ENCODE data around the gene FRMPD1.

The FRMPD1 gene

DNA sequence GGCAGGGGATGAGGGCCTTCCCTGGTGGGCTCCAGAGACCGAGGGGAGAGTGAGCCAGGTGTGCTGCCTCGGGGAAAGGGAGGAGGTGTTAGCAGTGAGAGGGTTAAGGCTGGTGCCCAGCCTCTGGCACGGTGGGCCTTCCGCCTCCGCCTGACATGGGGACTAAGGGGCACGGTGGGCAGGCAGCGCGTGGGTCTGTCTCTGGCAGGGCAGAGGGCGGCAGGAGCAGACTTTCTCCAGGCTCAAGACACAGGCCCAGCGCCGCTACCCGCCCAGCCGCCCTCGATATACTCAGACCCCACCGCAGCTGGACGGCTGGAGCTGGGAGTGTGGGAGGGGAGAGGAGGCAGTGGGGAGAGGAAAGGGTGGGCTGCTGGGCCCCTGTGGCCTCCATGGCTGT lies 14.9 kb upstream of the FRMPD1 start:
- no peak for DNase-seq (ENCODE audit: low spot score)

DNA sequence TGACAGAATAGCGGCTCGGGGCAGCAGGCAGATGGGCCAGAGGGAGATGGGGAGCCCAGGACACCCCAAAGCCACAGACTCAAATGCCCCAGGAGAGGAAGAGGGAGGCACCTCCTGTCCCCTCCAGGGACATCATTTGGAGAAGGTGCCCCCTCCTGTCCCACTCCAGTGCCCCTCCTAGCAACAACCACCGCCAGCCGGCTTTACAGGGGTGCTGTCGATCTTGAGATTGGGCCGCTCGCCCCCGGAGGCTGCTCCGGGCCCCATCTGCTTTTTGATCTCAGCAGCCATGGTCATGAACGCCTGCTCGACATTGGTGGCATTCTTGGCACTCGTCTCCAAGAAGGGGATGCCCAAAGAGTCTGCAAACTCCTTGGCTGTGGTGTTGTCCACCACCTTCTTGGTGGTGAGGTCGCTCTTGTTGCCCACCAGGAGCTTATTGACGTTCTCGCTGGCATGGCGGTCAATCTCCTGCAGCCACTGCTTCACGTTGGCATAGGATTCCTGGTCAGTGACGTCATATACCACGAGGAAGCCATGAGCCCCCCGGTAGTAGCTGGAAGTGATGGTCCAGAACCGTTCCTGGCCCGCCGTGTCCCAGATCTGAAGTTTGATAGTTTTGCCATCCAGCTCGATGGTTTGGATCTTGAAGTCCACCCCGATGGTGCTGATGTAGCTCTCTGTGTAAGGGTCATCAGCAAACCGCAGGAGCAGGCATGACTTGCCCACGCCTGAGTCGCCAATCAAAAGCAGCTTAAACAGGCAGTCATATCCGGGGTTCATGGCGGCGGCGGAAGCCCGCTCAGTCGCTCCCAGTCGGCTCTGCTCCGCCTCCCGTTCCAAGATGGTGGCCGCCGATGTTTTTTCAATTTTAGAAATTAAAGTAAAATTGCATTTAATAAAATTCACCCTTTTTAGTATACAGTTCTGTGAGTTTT lies 14.0 kb upstream of the FRMPD1 start:
- no peak for DNase-seq (ENCODE audit: low spot score)

DNA sequence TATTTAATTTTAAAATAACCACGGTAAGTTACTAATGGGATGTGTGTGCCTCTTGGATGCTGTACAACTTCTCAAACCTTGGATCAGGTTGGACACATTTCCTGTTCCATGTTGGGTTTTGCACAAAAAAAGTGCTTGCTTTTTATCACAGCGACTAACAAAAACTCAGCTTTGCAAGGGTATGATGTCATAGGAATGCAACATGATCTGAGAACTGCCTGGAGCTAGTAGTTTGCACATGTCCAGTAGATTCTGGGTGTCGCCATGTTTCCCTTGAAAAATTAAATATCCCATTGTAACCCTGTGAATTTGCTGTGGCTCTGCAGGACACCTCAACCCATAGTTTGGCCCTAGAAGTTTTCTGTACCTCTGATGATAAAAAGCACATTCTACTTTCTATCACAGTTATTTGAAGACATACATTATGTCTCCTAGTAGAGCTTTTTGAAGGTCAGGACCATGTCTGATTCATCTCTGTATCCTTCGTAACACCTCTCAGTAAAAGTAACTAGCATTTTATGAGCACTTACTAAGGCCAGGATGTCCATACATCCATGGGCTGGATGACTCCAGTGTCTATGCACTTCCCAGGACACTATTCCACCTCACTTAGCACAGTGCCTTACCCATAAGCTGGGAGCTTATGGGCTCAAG lies 11.5 kb upstream of the FRMPD1 start:
- no peak for DNase-seq (ENCODE audit: low spot score)

DNA sequence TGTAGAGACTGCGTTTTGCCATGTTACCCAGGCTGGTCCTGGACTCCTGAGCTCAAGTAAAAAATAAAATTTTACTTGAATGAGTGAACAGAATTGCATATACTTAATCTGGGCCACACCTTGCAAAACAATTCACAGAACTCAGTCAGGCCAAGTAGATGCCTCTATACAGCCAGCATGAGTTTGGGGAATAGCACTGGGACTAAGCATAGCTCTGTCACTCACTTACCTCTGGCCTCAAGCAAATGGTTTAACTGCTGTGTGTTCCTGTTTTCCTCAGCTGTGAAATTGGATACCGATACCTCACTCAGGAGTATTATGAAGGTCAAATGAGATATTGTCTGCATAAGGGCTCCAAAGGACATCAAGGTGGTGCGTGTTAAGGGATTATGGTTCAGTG lies 10.9 kb upstream of the FRMPD1 start:
- DNase-seq (ENCODE audit: low spot score): no peak

DNA sequence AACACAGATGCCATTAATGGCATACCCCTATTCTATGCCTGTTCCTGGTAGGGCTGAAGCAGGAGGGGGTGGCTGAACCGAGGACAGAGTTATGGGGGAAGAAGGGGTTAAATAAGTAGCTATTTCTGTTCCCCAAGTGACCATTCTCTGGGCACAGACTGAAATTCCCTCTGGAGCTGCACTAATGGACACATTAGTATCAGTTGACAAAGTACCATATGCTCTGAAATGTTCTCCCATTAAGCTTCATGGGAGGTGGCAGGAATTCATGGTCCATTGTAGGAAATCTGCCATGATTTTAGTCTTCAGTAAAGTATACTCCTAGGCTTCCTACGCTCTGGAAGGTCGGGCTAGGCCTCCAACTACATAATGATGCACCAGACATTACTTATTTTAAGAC lies 10.5 kb upstream of the FRMPD1 start:
- no peak for DNase-seq (ENCODE audit: low spot score)

DNA sequence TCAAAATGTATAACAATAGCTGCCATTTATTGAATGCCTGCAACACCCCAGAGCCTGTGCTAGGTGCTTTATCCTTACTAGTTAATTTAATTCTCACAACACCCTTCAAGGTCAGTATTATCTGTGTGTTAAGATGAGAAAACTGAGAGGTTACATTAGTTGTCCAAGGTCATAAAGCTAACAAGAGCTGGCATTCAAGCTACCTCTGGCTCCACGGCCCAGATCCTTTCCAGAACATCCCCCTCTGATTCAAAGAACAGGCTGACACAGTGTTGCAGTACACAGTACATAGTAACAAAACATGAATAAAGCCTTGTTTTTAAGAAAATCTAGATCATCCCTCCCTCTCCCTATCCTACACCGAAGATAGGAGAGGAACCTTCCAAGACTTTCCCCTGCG lies 9.4 kb upstream of the FRMPD1 start:
- no peak for DNase-seq (ENCODE audit: low spot score)

DNA sequence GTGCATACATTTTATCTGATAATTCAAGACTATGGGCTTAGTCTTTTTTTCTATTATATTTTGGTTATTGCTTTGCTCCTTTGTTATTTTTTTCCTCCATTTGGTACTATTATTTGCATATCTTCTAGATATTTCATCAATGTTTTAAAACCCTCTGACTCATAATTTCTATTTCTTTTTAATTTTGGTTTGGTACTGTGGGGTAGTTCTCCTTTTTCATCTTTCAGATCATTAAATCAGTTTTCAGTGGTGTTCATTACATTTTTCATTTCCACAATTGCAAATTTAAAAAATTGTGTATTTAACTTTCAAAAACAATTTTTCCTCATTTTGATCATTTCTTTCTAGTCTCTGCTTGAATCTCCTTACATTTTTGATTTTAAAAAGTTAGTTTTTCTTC lies 7.5 kb upstream of the FRMPD1 start:
- DNase-seq (ENCODE audit: low spot score): no peak

DNA sequence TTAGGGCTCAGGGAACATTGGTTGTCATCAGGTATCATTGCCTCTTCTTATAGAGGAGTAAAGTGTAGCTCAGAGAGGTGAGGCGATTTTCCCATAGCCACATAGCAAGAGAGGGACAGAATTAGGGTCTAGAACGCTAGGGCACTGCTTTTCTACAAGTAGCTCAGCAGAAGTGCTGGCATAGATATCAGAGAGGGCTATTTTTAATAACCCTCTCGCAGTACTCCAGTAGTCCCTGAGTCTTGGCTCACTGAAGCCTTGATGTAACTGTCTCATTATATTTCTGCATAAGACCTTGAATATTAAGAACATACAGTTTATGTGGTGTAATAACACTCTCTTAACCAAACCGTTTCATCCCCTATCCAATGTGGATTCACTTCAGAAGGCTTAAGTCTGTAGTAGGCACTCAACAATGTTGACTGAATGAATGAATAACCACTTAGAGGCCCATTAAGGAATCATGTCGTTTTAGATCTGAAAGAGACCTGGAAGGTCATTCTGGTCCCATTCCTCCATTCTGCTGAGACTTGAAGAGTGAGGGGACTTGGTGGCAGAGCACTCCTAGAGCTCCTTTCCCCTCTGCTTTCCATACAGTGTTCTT lies 4.7 kb upstream of the FRMPD1 start:
- no peak for DNase-seq (ENCODE audit: low spot score)

DNA sequence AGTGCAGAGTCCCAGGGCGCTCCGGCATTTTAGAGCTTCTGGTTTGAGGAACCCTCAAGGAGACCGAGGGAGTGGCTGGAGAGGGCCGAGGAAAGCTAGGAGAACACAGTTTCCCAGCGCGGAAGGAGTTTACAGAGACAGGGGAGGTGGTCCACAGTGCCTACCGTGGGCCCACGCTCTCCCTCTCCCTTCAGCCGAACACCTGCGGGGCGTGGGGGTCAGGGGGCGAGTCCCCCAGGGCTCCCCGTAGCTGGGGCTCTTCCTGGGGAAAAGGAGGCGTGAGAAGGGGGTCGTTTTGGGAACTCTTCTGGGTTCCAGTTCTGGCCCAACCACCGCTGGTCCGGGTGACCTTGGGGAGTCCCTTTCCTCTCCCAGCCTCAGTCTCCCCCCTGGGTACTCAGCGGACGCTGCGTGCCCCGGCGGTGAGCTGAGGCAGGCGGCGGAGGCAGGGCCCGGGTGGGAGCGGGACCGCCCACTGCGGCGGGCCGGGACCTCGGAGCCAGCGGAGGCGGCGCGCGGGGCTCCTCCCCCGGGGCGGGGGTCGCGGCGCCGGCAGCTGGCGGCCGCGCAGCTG lies 368 bp upstream of the FRMPD1 start:
- no peak for DNase-seq (ENCODE audit: low spot score)

DNA sequence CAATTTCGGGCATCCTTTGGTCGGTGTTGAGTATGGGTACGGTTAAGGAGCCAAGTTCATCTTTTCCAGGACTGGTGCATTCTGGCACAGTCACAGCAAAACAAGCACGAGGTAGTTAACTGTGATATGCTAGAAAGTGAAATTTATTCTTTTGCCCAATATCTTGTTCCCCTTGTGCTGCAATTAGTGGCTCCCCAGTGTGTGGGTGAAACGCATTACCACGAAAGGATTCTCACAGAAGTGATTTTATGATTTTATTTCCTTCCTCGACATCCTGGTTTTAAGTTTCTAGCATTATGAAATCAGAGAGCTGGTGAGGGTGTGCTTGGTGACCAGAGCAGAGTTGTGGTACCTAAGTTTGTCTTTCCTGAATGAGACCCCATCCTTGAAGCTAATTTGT lies 1.5 kb downstream of the FRMPD1 start:
- no peak for DNase-seq (ENCODE audit: low spot score)

DNA sequence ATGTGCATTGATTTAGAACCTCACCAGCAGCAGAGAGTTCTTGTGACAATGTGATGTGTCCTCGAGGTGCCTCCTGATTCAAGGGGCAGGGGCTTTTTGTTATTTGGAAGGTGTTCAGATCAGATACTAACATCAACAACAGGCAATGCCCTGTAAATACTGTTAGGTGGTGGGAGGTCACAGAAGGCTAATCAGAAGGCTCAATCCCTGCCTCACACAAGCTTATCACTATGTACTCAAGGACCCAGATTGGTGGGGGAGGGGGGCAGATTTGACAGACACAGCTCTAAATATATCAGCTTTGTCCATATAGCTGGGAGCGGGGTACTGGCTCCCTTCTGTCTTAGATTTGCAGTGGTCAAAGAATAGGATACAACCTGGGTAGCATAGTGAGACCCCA lies 2.6 kb downstream of the FRMPD1 start:
- DNase-seq (ENCODE audit: low spot score): no peak

DNA sequence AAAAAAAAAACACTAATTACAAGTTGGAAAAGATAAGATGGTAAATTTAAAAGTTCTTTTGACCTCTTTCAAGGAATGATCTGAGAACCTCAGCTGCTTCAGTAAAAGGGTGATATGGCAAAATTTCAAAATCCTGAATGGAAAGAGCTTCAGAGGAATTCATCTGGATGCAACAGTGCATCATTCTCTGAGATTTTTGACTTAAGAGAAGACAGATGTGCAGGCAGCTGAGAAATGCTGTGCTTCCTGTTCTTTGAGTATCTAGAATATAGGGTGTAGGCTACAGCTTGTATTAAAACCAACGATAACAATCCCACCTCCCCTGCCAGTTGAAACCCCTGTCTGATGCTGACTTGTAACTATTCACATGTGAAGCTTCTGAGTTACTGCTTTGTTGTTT lies 6.2 kb downstream of the FRMPD1 start:
- DNase-seq (ENCODE audit: low spot score): no peak

DNA sequence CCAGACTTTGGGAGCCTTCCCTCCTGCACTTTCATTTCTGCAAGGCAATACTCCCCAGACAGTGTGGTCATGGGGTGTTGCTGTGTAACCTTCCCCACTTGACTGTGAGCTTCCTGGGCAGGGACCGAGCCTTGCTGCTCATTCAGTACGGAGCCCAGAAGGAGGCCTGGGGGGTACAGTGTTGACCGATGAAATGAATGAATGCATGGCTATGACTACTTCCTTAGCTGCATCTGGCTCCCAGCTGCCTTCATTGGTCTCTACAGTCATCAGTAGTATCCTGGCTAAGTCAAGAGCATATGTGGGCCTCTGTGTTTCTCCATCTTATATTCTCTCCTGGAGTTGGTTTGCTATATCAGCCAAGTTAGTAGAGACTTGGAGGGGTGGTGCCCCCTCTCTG lies 9.9 kb downstream of the FRMPD1 start:
- no peak for DNase-seq (ENCODE audit: low spot score)

DNA sequence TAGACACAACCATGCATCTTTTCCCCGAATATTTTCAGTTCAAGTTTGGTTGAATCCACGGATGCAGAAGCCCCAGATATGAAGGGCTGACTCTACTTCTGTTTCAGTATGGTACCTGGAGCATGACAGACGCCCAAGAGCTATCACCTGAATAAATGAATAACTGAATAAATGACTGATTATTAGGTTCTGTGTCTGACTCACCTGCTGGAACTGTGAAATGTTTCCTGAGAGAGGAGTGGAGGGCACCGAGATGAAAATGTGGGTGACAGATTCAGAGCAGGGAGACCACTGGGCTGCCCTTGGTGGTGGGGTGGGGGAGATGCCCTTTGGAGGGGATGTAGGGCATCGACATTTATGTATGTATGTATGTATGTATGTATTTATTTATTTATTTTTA lies 13.2 kb downstream of the FRMPD1 start:
- DNase-seq (ENCODE audit: low spot score): no peak

DNA sequence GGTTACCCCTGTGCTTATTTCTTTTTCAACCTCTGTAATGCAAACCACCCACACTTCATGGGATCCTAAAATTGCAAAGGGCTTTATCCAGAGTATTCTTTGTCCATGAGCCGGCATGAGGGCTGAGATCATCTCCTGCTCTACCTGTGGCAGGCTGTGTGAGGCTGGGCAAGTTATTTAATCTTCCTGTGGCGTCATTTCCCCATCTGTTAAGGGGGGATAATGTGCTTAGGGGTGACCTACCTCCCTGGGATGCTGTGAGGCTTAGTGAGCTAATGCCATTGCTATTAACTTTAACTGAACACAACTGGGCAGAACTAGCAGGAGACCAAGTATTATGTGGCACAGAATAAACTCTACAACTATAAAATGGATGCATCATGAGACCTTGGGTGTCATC lies 17.0 kb downstream of the FRMPD1 start:
- DNase-seq (ENCODE audit: low spot score): no peak

DNA sequence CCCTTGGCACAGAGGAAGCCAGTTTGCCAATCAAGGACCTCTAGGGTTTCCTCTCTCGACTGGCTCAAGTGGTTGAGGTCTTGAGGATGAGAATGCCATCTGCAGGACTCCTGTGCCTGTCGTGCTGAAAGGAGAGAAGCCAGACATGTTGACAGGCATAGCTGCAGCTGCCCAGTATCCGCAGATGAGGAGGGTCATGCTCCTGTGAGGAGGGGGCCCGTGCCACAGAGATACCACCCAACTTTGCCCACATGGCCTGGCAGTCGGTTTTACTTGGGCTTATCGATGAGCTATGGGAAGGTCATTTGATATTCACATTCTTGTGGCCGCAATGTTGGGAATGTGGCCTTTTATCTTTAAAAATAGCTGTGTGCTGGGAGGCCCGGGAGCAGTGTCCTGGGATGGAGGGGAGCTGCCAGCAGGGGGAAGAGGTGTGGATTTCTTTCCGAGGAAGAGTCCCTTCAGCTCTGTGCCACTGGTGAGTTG lies 17.4 kb downstream of the FRMPD1 start:
- DNase-seq (ENCODE audit: low spot score): no peak

DNA sequence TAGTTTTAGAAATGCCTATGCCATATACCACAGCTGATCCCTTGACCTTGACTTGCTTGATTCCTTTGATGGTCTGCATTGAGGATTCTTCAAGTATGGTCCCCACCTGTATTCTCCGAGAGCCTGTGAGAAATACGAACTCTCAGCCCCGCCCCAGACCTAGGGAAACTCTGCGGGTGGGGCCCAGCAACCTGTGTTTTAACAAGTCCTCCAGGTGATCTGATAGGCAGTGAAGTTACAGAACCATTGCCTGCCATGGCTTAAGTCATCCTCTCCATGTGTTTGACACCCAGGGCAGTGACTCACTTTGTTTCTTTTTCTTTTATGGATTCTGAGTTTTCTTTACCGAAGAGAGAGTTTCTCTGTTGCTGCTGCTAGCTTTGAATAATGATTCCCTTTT lies 18.5 kb downstream of the FRMPD1 start:
- DNase-seq (ENCODE audit: low spot score): no peak

DNA sequence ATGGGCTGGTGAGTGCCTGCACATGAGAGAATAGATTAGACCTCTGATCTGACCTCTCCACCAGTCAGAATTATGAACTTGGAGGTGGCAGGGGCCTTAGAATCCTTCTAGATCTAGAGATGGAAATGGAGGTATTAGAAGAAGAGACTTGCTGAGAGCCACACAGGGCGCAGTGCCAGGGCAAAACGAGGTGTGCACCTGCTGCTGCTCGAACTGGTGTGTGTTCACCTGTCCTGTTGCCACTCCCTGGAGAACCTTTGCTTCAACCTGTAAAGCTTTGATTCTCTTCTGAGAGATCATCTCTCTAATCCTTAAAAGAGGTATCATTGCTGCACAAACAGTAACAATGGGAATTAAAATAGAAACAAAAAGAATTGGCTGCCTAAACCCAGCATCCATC lies 24.9 kb downstream of the FRMPD1 start:
- DNase-seq (ENCODE audit: low spot score): no peak

DNA sequence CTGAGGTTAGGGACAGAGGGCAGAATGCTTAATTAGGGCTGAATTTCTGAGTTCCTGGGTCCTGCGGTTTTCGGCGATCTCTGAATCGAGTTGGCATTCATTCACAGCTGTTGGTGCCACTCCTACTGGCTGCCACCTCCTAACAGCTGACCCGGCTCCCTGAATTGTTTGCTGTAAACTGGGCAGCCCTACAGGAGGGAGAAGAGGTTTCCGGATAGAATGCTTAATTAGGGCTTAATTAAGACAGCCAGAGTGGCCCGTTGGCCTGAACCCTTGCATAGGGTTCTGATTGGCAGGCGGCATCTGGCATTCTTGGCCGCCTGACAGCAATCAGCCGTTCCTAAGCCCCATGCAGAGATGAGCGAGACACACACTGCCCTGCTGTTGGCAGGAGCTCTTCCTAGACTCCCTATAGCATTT lies 25.7 kb downstream of the FRMPD1 start:
- DNase-seq (ENCODE audit: low spot score): no peak

DNA sequence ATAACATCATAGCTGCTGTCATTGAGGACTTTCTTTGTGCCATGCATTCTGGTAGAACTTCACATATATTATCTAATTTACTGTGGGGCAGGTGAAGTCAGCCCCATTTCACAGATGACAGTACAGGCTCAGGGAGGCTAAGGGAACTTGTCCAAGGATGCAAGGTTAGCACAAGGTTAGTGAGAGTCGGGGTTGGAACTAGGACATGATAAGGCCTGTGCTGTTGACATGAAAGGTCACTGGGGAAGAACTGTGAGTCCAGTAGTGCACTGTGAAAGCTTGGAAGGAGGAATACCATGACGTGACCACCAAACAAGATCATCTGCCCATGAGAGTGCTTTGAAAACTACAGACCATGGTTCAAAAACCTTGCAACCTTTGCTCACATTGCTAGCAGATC lies 26.7 kb downstream of the FRMPD1 start:
- no peak for DNase-seq (ENCODE audit: low spot score)

DNA sequence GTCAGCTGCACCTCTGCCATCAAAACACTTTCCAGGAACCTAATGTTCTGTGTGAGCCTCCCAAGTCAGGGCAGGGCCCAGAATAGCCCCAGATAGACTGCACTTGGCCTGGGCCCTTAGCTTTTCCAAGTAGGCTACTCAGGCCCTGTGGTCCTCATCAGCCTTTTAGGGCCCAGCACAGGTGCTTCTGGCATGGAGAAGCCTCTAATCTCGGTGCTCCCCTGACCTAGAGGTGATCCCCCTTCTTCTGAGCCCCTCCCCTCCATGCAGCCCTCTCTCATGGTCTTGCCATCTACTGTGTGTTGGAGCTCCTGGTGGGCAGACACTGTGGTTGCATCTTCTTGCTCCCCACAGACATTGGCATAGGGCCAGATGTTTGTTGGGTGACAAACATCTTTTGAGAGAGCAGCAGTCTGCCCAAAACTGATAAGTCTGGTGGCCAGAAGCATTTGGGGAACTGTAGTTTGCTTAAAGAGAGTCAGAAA lies 28.1 kb downstream of the FRMPD1 start:
- DNase-seq (ENCODE audit: low spot score): no peak

DNA sequence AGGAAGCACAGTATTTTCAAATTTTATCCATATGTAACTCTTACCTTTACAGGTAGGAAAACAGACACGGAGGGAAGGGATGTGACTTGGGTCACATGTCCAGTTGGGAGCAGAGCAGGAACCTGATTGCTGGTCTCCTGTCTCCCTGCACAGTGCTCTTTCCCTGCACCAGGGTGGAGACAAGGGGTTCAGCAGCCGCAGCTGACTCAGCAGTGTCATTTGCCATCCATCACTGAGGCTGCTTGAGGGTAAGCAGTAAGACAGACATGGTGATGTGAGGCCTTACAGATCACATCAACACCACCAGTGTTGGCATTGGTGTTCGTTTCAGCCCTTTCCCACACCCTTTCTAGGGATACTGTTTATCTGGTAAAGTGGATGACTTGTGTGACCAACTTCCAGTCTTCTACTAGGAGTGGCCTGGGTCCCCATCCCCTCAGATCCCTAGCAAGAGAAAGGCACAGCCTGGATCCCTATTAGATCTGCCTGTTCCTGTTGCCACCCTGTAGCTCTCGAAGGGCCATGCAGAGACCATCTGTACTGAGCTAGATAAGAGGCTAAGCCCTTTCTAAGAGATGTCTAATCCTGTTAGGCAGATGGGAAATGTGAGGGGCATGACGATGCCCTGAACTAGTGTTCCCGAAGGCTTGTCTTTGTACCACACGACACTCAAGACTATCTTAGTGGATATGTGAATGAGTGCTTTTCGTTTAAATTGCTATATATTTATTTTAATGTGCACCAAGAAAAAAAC lies 29.1 kb downstream of the FRMPD1 start:
- DNase-seq (ENCODE audit: low spot score): no peak
